Progenitor cell of endocrine pancreas (in vitro differentiated cells): ENCODE data around the gene CELF6. TPM values are rescaled to one million over a fixed set of nuclear protein-coding genes. Genes with fewer than 3 reads are reported as not detected.

Experiments used
- DNase-seq: peaks from one replicate; pipeline ENCODE4 v3.0.0; 2021; ENCODE audit warnings: low spot score; ENCODE audit not compliant: unreplicated experiment
- H3K27ac Mint-ChIP-seq: 2 replicates; pipeline ENCODE4 v1.8.0; 2021; ENCODE audit warnings: mild to moderate bottlenecking, moderate library complexity, mixed read lengths
- H3K27me3 Mint-ChIP-seq: 2 replicates; pipeline ENCODE4 v1.8.0; 2021; ENCODE audit warnings: mixed read lengths
- H3K36me3 Mint-ChIP-seq: 2 replicates; pipeline ENCODE4 v1.8.0; 2022; ENCODE audit warnings: mixed read lengths; ENCODE audit not compliant: insufficient read depth
- H3K4me1 Mint-ChIP-seq: 2 replicates; pipeline ENCODE4 v1.8.0; 2021; ENCODE audit warnings: low read depth, mixed read lengths
- H3K4me3 Mint-ChIP-seq: 2 replicates; pipeline ENCODE4 v1.8.0; 2021; ENCODE audit warnings: low read depth, mild to moderate bottlenecking, moderate library complexity, mixed read lengths
- H3K9me3 Mint-ChIP-seq: 2 replicates; pipeline ENCODE4 v1.8.0; 2021; ENCODE audit warnings: low read depth, mixed read lengths
- total RNA-seq: library from RNA; stranded (reverse); gene quantifications from 2 replicates; pipeline ENCODE4 v1.2.1, GENCODE V29; 2021
- TF ChIP-seq, protein P1 (sequence below): fragments of 200-600 bp; sonication (generic); IDR thresholded peaks from one replicate; pipeline ENCODE4 v1.5.0; 2021; ENCODE audit warnings: antibody characterized with exemption, mild to moderate bottlenecking; ENCODE audit not compliant: unreplicated experiment

The CELF6 gene
- total RNA-seq, 1 donor from 2014 or later = 1.4 TPM

DNA sequence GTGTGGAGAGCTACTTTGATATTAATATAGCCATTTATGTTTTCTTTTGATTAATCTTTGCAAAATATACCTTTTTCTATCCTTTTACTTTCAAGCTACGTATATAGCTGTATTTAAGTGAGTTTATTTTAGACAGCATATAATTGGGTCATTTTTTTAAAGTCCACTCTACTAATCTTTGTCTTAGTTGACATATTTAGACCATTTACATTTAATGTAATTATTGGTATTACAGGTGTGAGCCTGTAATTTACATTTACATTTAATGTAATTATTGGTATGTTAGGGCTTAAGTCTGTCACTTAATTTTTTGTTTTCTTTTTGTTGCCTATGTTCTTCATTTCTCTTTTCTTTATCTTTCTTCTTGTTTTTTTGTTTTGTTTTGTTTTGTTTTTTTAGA, 3.8 kb upstream of the CELF6 start:
- Mint-ChIP-seq H3K9me3 (peaks cover 9% of the 10 kb centered on the region), H3K4me1 (peaks cover 4% of the 10 kb centered on the region), H3K27me3 (peaks cover 8% of the 10 kb centered on the region), H3K27ac (no peak overlapping the region), H3K4me3 (no peak overlapping the region), H3K36me3 (peaks cover 13% of the 10 kb centered on the region)
- TF ChIP-seq, protein P1, sequence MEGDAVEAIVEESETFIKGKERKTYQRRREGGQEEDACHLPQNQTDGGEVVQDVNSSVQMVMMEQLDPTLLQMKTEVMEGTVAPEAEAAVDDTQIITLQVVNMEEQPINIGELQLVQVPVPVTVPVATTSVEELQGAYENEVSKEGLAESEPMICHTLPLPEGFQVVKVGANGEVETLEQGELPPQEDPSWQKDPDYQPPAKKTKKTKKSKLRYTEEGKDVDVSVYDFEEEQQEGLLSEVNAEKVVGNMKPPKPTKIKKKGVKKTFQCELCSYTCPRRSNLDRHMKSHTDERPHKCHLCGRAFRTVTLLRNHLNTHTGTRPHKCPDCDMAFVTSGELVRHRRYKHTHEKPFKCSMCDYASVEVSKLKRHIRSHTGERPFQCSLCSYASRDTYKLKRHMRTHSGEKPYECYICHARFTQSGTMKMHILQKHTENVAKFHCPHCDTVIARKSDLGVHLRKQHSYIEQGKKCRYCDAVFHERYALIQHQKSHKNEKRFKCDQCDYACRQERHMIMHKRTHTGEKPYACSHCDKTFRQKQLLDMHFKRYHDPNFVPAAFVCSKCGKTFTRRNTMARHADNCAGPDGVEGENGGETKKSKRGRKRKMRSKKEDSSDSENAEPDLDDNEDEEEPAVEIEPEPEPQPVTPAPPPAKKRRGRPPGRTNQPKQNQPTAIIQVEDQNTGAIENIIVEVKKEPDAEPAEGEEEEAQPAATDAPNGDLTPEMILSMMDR = no peak
- DNase-seq = no peak

DNA sequence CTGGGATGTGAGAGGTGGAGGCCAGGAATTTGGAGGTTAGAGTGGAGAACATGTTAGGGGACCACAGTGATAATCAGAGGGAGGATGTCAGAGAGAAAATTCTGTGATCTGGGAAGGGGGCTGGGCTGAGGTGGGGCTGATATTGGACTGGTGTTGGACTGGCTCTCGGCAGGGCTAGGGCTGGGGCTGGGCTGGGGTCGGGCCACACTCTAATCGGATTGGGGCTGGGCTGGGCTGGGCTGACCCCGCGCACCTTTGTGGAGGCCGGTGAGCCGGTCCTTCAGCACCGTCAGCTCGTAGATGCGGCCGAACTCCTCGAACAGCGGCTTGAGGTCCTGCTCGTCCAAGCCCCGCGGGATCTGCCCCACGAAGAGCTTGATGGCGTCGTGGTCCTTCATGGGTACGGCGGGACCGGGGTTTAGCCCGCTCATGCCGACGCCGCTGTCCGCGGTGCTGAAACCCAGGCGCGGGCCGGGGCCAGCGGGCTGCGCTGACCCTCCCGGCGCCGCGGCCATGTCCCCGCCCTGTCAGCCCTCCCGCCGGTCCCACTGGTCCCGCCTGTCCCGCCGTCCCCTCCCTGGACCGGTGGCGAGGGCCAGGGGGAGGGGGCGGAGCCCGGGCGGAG, 485 bp downstream of the CELF6 start:
- Mint-ChIP-seq H3K27me3 (peaks cover 44% of the 10 kb centered on the region), H3K9me3 (peaks cover 6% of the 10 kb centered on the region), H3K4me1 (peaks cover 4% of the 10 kb centered on the region), H3K36me3 (peaks cover 5% of the 10 kb centered on the region), H3K4me3 (peak overlapping the region; percentile 62), H3K27ac (peak overlapping the region; percentile 78)
- DNase-seq = peak; percentile 82
- TF ChIP-seq, protein P1 = no peak

DNA sequence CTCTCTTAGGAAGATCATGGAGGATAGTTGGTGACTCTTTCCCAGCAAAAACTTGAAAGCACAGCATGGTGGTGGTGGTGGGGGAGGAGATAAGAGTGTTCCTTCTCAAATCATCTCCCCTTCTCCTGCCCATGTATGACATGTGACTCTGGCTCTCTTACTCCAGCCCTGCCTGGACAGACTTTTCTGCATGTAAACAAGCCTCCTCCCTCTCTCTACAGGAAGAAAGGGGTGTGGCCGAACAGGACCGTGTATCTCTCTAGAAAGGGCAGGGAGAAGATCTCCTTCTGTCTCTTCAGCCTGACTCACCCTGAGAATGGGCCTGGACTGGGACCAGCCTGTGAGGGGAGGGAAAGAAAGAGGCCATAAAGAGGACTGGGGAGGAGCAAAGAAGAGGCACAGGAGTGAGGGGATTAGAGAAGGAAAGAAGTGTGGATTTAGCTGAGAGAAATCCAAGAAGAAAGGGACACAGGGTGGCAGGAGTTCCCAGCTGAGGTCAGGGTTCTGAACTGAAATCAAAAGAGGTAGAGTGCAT, 1.5 kb downstream of the CELF6 start:
- no peak for DNase-seq
- peaks cover 4% of the 10 kb centered on the region for H3K4me1 Mint-ChIP-seq
- no peaks in the 10 kb centered on the region for H3K9me3 Mint-ChIP-seq
- H3K4me3 Mint-ChIP-seq = peak overlapping the region; percentile 61
- H3K27me3 Mint-ChIP-seq = peaks cover 44% of the 10 kb centered on the region
- H3K27ac Mint-ChIP-seq = no peak overlapping the region
- TF ChIP-seq, protein P1 = no peak
- peaks cover 1% of the 10 kb centered on the region for H3K36me3 Mint-ChIP-seq

DNA sequence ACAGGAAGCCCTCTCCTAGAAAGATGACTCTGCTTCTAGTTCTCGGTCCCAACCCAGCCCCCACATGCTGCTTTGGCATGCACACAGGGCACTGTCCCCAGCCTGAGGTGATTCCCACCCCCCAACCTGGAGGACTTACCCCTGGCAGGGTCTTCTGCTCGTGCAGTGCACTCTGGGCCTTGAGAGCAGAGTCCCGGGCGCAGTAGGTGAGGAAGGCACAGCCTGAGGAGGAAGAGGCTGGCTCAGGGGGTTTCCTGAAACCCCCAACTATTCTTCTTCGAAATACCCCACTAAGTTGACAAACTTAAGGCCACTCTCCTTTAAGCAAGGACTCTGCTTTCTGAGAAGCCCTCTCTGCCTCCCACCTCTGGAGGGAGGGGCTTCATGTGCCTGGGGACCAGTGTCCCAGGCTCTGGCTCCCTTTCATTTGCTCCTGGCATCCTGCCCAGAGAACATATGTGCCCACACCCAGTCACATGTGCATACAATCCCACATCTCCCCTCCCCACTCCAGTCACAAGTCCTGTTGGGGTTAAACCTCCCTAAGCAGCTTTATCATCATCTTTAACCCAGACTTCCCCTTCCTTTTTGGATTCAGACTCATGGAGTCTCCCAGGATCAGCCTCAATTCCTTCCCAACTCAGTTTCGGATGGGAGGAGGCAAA, 4.1 kb downstream of the CELF6 start:
- no peak overlapping the region for H3K4me3 Mint-ChIP-seq
- TF ChIP-seq, protein P1 = no peak
- no peaks in the 10 kb centered on the region for H3K36me3 Mint-ChIP-seq
- H3K4me1 Mint-ChIP-seq = peaks cover 3% of the 10 kb centered on the region
- H3K9me3 Mint-ChIP-seq = no peaks in the 10 kb centered on the region
- peaks cover 45% of the 10 kb centered on the region for H3K27me3 Mint-ChIP-seq
- H3K27ac Mint-ChIP-seq = no peak overlapping the region
- no peak for DNase-seq

DNA sequence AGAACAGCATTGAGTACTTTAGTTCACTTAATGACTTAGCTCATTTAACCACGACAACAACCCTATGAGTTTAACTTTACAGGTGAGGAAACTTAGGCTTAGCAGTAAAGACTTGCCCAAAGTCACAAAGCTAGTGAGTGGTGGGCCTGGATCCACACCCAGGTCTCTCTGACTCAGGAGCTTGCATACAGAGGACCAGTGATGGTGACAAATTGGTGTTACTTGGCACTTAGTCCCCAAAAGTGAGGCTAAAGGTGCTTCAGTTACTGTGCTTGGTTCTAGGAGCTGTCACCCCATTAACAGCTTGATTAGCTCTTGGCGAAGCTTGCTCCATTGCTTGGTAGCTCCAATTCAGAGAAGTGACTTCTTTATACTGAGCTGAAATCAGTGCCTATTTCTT, 6.1 kb downstream of the CELF6 start:
- H3K27ac Mint-ChIP-seq = no peak overlapping the region
- no peaks in the 10 kb centered on the region for H3K4me1 Mint-ChIP-seq
- DNase-seq = no peak

More for the DNA sequence above, 6.1 kb downstream of the CELF6 start:
- Mint-ChIP-seq H3K36me3 (no peaks in the 10 kb centered on the region), H3K4me3 (no peak overlapping the region), H3K9me3 (no peaks in the 10 kb centered on the region), H3K27me3 (peaks cover 52% of the 10 kb centered on the region)
- TF ChIP-seq, protein P1 = no peak
